ENCODE results near the gene ZNF197. TPM values are rescaled to one million over a fixed set of nuclear protein-coding genes. Genes with fewer than 3 reads are reported as not detected.

The ZNF197 gene
- total RNA-seq, 2 experiments from 2014 or later, result 3.2 to 3.5 TPM

DNA sequence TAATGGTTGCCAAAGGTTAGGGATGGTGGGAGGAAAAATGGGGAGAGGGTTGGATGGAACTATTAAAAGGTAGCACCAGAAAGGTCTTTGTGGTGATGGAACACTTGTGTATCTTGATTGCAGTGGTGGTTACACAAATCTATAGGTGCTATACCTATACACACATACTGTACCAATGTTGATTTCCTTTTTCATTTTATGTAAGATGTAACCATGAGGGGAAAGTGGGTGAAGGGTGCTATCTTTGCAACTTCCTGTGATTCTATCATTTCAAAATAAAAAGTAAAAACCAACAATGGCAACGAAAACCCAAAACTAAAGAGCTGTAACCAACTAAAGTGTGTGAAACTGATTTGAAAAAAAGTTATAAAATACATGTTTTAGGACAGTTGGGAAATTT is 22.9 kb downstream of the ZNF197 start:
- no peak for TF ChIP-seq CTCF (IDR thresholded peaks at IDR 0.05)
- Mint-ChIP-seq H3K27me3 (no peaks in the 10 kb centered on the region), H3K4me3 (peak overlapping the region; percentile 75), H3K36me3 (ENCODE audit: low read depth) (peaks cover 81% of the 10 kb centered on the region), H3K27ac (no peak overlapping the region), H3K4me1 (ENCODE audit: low read depth) (peaks cover 29% of the 10 kb centered on the region), H3K9me3 (peaks cover 7% of the 10 kb centered on the region)
- H3K4me3 ChIP-seq (ENCODE audit: low read length), result no peak overlapping the region
- H3K4me1 ChIP-seq (ENCODE audit: insufficient read depth, low read length), result peaks cover 9% of the 10 kb centered on the region
- intact Hi-C loops (cut with DNase I, micrococcal nuclease), result loop anchor here in 1 of 2 experiments (10.0 kb wide), 1 partner anchor 77 kb away; the partner anchor contains the start of gene ZNF501
- no peak for ATAC-seq (ENCODE audit: poor library complexity)
- DNase-seq, result no peak
- H3K9me3 ChIP-seq (ENCODE audit: control insufficient read depth in 1 of 2, insufficient read depth in 1 of 2, low read length in 2 of 2), result peaks cover 17 to 38% of the 10 kb centered on the region in 2 experiments
- peaks cover 12% of the 10 kb centered on the region for H3K36me3 ChIP-seq (ENCODE audit: insufficient read depth, low read length)
- ChIA-PET POLR2A (interaction anchor here (1.3 kb wide), 1 partner anchor 137 kb away, joined by 5 read pairs; no protein-coding TSS in a partner anchor), CTCF (no interaction called here)
- H3K27ac ChIP-seq (ENCODE audit: low read depth in 1 of 2, low read length in 2 of 2), result no peak overlapping the region
- H3K27me3 ChIP-seq (ENCODE audit: control insufficient read depth in 1 of 2, insufficient read depth in 2 of 2, low read length in 2 of 2), result no peaks in the 10 kb centered on the region

DNA sequence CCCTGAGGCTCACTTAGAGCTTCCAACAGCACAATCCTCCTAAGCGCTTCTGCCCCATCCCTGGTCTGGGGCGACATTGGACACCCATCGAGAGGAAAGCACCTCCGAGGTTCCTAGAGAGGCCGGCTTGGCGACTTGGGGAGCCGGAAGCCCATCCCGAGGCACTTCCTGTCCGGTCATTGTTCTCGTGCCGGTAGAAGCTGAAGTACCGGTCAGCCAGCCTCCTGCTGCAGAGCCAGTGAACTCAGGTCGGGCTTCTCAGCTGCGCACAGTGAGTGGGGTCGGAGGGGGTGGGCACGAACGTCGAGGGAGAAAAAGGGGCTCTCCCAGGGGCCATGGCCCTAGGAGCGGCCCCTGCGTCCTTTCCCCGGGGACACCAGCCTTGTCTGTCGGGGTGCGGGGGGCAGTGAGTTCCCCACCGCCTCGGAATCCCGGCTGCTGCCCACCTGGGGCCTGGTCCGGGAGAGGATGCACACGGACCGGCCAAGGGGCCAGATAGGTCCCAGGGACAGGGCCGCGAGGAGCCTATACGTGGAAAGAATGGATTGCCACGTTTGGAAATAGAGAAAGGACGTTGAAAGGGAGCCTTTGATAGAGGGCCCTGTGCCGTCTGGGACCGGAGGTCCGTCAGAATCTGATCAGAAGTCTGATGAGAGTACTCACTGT is 23.9 kb downstream of the ZNF197 start, which contains the start of gene ZNF35:
ZNF35 (plus strand) TSS at position 169 of the 666 bp plus-strand sequence. CDS start 2,336 bp downstream, outside the sequence.
- no peak within 1 kb of the TSS for H3K27ac Mint-ChIP-seq
- ATAC-seq (ENCODE audit: poor library complexity) (no peak), DNase-seq (peak in 6 of 14 experiments; percentile 7 to 49 (median 25))
- peak within 1 kb of the TSS; percentile 77 for H3K4me3 ChIP-seq (ENCODE audit: low read length)
- ChIA-PET CTCF (no interaction called here), POLR2A (interaction anchor here (0.9 to 1.3 kb wide), 2 partner anchors 111 to 138 kb away, joined by 3 to 5 read pairs; no protein-coding TSS in a partner anchor)
- intact Hi-C loops (cut with DNase I, micrococcal nuclease), result loop anchor here in 1 of 2 experiments (10.0 kb wide), 1 partner anchor 76 kb away; the partner anchor contains the start of gene ZNF501
- peak within 1 kb of the TSS; percentile 75 for H3K4me3 Mint-ChIP-seq
- H3K9me3 Mint-ChIP-seq, result peaks cover 13% of the 10 kb centered on the region
- no peak for TF ChIP-seq CTCF (IDR thresholded peaks at IDR 0.05)
- H3K27me3 ChIP-seq (ENCODE audit: control insufficient read depth in 1 of 2, insufficient read depth in 2 of 2, low read length in 2 of 2), result no peaks in the 10 kb centered on the region
- no peaks in the 10 kb centered on the region for H3K27me3 Mint-ChIP-seq
- H3K36me3 ChIP-seq (ENCODE audit: insufficient read depth, low read length), result peaks cover 9% of the 10 kb centered on the region
- H3K27ac ChIP-seq (ENCODE audit: low read depth in 1 of 2, low read length in 2 of 2), result no peak within 1 kb of the TSS
- peaks cover 81% of the 10 kb centered on the region for H3K36me3 Mint-ChIP-seq (ENCODE audit: low read depth)
- H3K4me1 ChIP-seq (ENCODE audit: insufficient read depth, low read length), result peaks cover 9% of the 10 kb centered on the region
- peaks cover 17 to 29% of the 10 kb centered on the region in 2 experiments for H3K9me3 ChIP-seq (ENCODE audit: control insufficient read depth in 1 of 2, insufficient read depth in 1 of 2, low read length in 2 of 2)
- H3K4me1 Mint-ChIP-seq (ENCODE audit: low read depth), result peaks cover 29% of the 10 kb centered on the region

- H3K36me3 ChIP-seq (ENCODE audit: insufficient read depth, low read length), result peaks cover 11% of the 10 kb centered on the region
- DNase-seq (no peak), ATAC-seq (ENCODE audit: poor library complexity) (no peak)
- no peak overlapping the region for H3K27ac ChIP-seq (ENCODE audit: low read depth in 1 of 2, low read length in 2 of 2)
- peaks cover 12 to 21% of the 10 kb centered on the region in 2 experiments for H3K9me3 ChIP-seq (ENCODE audit: control insufficient read depth in 1 of 2, insufficient read depth in 1 of 2, low read length in 2 of 2)
- Mint-ChIP-seq H3K9me3 (peaks cover 18% of the 10 kb centered on the region), H3K4me1 (ENCODE audit: low read depth) (peaks cover 29% of the 10 kb centered on the region), H3K4me3 (no peak overlapping the region), H3K27me3 (no peaks in the 10 kb centered on the region), H3K27ac (no peak overlapping the region), H3K36me3 (ENCODE audit: low read depth) (peaks cover 85% of the 10 kb centered on the region)
- ChIA-PET POLR2A (no interaction called here), CTCF (no interaction called here)
- peaks cover 9% of the 10 kb centered on the region for H3K4me1 ChIP-seq (ENCODE audit: insufficient read depth, low read length)
- no peak for TF ChIP-seq CTCF (IDR thresholded peaks at IDR 0.05)
- intact Hi-C loops (cut with DNase I, micrococcal nuclease), result loop anchor here in 1 of 2 experiments (10.0 kb wide), 1 partner anchor 75 kb away; the partner anchor contains the start of gene ZNF501
- no peaks in the 10 kb centered on the region for H3K27me3 ChIP-seq (ENCODE audit: control insufficient read depth in 1 of 2, insufficient read depth in 2 of 2, low read length in 2 of 2)
- no peak overlapping the region for H3K4me3 ChIP-seq (ENCODE audit: low read length)
Observed at GRCh38 chr3:44649709-44650108, 24.9 kb downstream of the ZNF197 start.

Data from CD4-positive, alpha-beta T cell (primary cell).